ENCODE measurements around the gene APOBEC3G. TPM values are rescaled to one million over a fixed set of nuclear protein-coding genes. Genes with fewer than 3 reads are reported as not detected.
"Not testable (repeated sequence)": the region's sequence is repeated elsewhere in the genome, so short reads cannot be mapped to it uniquely, and the experiment has no call there.

The APOBEC3G gene
- total and polyA plus RNA-seq, 2 of the 13 experiments (the other 11 are each of a cell fraction or from before 2014, with no cell fraction given): 3.2 to 4.1 TPM

GRCh38 chr22:39073981-39074380 is 3.1 kb upstream of the APOBEC3G start:
- FAIRE-seq: no peak
- H3K4me1 ChIP-seq (ENCODE audit: insufficient read depth, low read length): peaks cover 19% of the 10 kb centered on the region
- H3K4me2 ChIP-seq (ENCODE audit: low read depth, low read length): no peak overlapping the region
- no peak for ATAC-seq
- no peak for DNase-seq (ENCODE audit: low spot score)
- no peak overlapping the region for H2AFZ ChIP-seq (ENCODE audit: low read length)
- intact Hi-C loops (cut with micrococcal nuclease; ENCODE audit: unreplicated experiment) (no loop called here), in situ Hi-C loops (cut with HindIII; ENCODE audit: extremely low pct_ligation_motif_present, low pct_unique_long_range_greater_than_20kb) (no loop called here)
- no peaks in the 10 kb centered on the region for H3K9me3 ChIP-seq (ENCODE audit: low read length)
- no peaks in the 10 kb centered on the region for H4K20me1 ChIP-seq (ENCODE audit: insufficient read depth, low read length)
- POLR2A ChIA-PET: no interaction called here
- H3K36me3 ChIP-seq (replicated peaks in 1 of 2; ENCODE audit: control insufficient read depth in 1 of 2, insufficient read depth in 2 of 2, low read length in 2 of 2): no peaks in the 10 kb centered on the region
- no peak overlapping the region for H3K9ac ChIP-seq (ENCODE audit: insufficient read depth, low read depth, low read length)
- CTCF ChIA-PET (ENCODE audit: low intra/inter-chr PET ratio, low total read pairs): no interaction called here
- no peak overlapping the region for H3K4me3 ChIP-seq (replicated peaks in 1 of 3; ENCODE audit: insufficient read depth in 1 of 3, low read depth in 2 of 3, low read length in 3 of 3)
- no peaks in the 10 kb centered on the region for H3K79me2 ChIP-seq (ENCODE audit: insufficient read depth, low read length)
- TF ChIP-seq TOPORS (CRISPR knock-in tag; IDR thresholded peaks at IDR 0.05) (no peak), ZNF18 (CRISPR knock-in tag; IDR thresholded peaks at IDR 0.05; ENCODE audit: insufficient replicate concordance) (no peak), HOXA3 (CRISPR knock-in tag; IDR thresholded peaks at IDR 0.05) (no peak)
- WGBS (ENCODE audit: low lambda C conversion rate): 20% methylated on average over 2 of the region's 2 CpGs
- no TSS peak for BruUV-seq (replicated peaks)
- no peaks in the 10 kb centered on the region; a peak in 1 of 5 replicates for H3K27me3 ChIP-seq (ENCODE audit: control insufficient read depth in 1 of 2, insufficient read depth in 2 of 2, low read length in 2 of 2)
- H3K27ac ChIP-seq (ENCODE audit: extremely low read length, insufficient read depth, low read length): no peak overlapping the region

- BruUV-seq (replicated peaks); intact Hi-C loops (cut with micrococcal nuclease; ENCODE audit: unreplicated experiment); H2AFZ ChIP-seq (ENCODE audit: low read length); H4K20me1 ChIP-seq (ENCODE audit: insufficient read depth, low read length); H3K4me1 ChIP-seq (ENCODE audit: insufficient read depth, low read length); H3K36me3 ChIP-seq (replicated peaks in 1 of 2; ENCODE audit: control insufficient read depth in 1 of 2, insufficient read depth in 2 of 2, low read length in 2 of 2); H3K27ac ChIP-seq (ENCODE audit: extremely low read length, insufficient read depth, low read length); H3K27me3 ChIP-seq (ENCODE audit: control insufficient read depth in 1 of 2, insufficient read depth in 2 of 2, low read length in 2 of 2); POLR2A ChIA-PET; DNase-seq (ENCODE audit: low spot score); H3K9me3 ChIP-seq (ENCODE audit: low read length); H3K79me2 ChIP-seq (ENCODE audit: insufficient read depth, low read length); in situ Hi-C loops (cut with HindIII; ENCODE audit: extremely low pct_ligation_motif_present, low pct_unique_long_range_greater_than_20kb); H3K9ac ChIP-seq (ENCODE audit: insufficient read depth, low read depth, low read length); CTCF ChIA-PET (ENCODE audit: low intra/inter-chr PET ratio, low total read pairs): not testable (repeated sequence)
- FAIRE-seq (peak; percentile 48), ATAC-seq (peak; percentile 37)
- 24% methylated on average over 9 of the region's 24 CpGs for WGBS (ENCODE audit: low lambda C conversion rate)
- Histone ChIP-seq H3K4me3 (replicated peaks in 1 of 3; ENCODE audit: insufficient read depth in 1 of 3, low read depth in 2 of 3, low read length in 3 of 3) (peak overlapping the region in 2 of 3 experiments; percentile 34 to 46; a peak in 3 of 6 replicates), H3K4me2 (ENCODE audit: low read depth, low read length) (peak overlapping the region; percentile 47)
- TF ChIP-seq ZFX (CRISPR knock-in tag; IDR thresholded peaks at IDR 0.05; ENCODE audit: low read depth): peak; percentile 13; the same call in 1 of the 2 replicates
- 0 out of 2 replicates have a peak, but pooled peaks have one; percentile 17 for TF ChIP-seq PHF8 (CRISPR knock-in tag; IDR thresholded peaks at IDR 0.05)
Observed at GRCh38 chr22:39076155-39077025, 685 bp upstream of the APOBEC3G start.

- WGBS (ENCODE audit: low lambda C conversion rate): 90% methylated on average over 12 of the region's 12 CpGs
- H3K4me2 ChIP-seq (ENCODE audit: low read depth, low read length): peak overlapping the region; percentile 66
- BruUV-seq (replicated peaks); H3K79me2 ChIP-seq (ENCODE audit: insufficient read depth, low read length); DNase-seq (ENCODE audit: low spot score); POLR2A ChIA-PET; H3K27ac ChIP-seq (ENCODE audit: extremely low read length, insufficient read depth, low read length); H3K9me3 ChIP-seq (ENCODE audit: low read length); ATAC-seq; CTCF ChIA-PET (ENCODE audit: low intra/inter-chr PET ratio, low total read pairs); H3K4me1 ChIP-seq (ENCODE audit: insufficient read depth, low read length); H3K4me3 ChIP-seq (replicated peaks in 1 of 3; ENCODE audit: insufficient read depth in 1 of 3, low read depth in 2 of 3, low read length in 3 of 3); intact Hi-C loops (cut with micrococcal nuclease; ENCODE audit: unreplicated experiment); H3K36me3 ChIP-seq (replicated peaks in 1 of 2; ENCODE audit: control insufficient read depth in 1 of 2, insufficient read depth in 2 of 2, low read length in 2 of 2); FAIRE-seq; H3K27me3 ChIP-seq (ENCODE audit: control insufficient read depth in 1 of 2, insufficient read depth in 2 of 2, low read length in 2 of 2); H2AFZ ChIP-seq (ENCODE audit: low read length); in situ Hi-C loops (cut with HindIII; ENCODE audit: extremely low pct_ligation_motif_present, low pct_unique_long_range_greater_than_20kb); H3K9ac ChIP-seq (ENCODE audit: insufficient read depth, low read depth, low read length); H4K20me1 ChIP-seq (ENCODE audit: insufficient read depth, low read length): not testable (repeated sequence)
Observed at GRCh38 chr22:39077912-39078311, 837 bp downstream of the APOBEC3G start.

Measured in HepG2 (cell line).